Dermis microvascular lymphatic vessel endothelial cell (primary cell): ENCODE results near the gene ING2. TPM values are rescaled to one million over a fixed set of nuclear protein-coding genes. Genes with fewer than 3 reads are reported as not detected.

ENCODE experiments used
- DNase-seq, 2 donors: peaks; one replicate each; pipeline versions ENCODE4 v3.0.0 to v3.0.0-alpha.2; 2010; ENCODE audit warnings: low read depth in 2 of 2
- total RNA-seq: library from RNA; depleted of rRNA; stranded (reverse); fragments of >200 nt; gene quantifications from 2 replicates; pipeline ENCODE4 v1.2.1, GENCODE V29; 2014

The ING2 gene
- total RNA-seq, 1 donor from 2014 or later = 2.6 TPM

GRCh38 chr4:183499389-183499788, 5.5 kb upstream of the ING2 start:
- peak; percentile 82 to 85 for DNase-seq

- DNase-seq = peak in 1 of 2 donors; percentile 2
Observed at GRCh38 chr4:183499801-183500200, 5.1 kb upstream of the ING2 start.

- DNase-seq = no peak
Observed at GRCh38 chr4:183503497-183504063, 1.3 kb upstream of the ING2 start.

GRCh38 chr4:183504064-183504929, 561 bp upstream of the ING2 start:
- peak; percentile 89 to 98 for DNase-seq

GRCh38 chr4:183505611-183506388, 942 bp downstream of the ING2 start:
- peak; percentile 75 to 88 for DNase-seq

- no peak for DNase-seq
Observed at GRCh38 chr4:183506389-183506735, 1.5 kb downstream of the ING2 start.

- DNase-seq = no peak
Observed at GRCh38 chr4:183507925-183508696, 3.3 kb downstream of the ING2 start.

GRCh38 chr4:183508697-183509335, 4.0 kb downstream of the ING2 start:
- DNase-seq = no peak

GRCh38 chr4:183515411-183515810, 10.6 kb downstream of the ING2 start:
- no peak for DNase-seq

GRCh38 chr4:183517194-183517593, 12.3 kb downstream of the ING2 start:
- no peak for DNase-seq

GRCh38 chr4:183517781-183518180, 12.9 kb downstream of the ING2 start:
- DNase-seq = no peak

- no peak for DNase-seq
Observed at GRCh38 chr4:183522821-183523220, 18.0 kb downstream of the ING2 start.

- no peak for DNase-seq
Observed at GRCh38 chr4:183527326-183527725, 22.5 kb downstream of the ING2 start.

GRCh38 chr4:183532821-183533220, 28.0 kb downstream of the ING2 start:
- DNase-seq = no peak

GRCh38 chr4:183533698-183534097, 28.8 kb downstream of the ING2 start:
- no peak for DNase-seq

- DNase-seq = no peak
Observed at GRCh38 chr4:183540410-183541009, 35.7 kb downstream of the ING2 start.

GRCh38 chr4:183541010-183541751, 36.3 kb downstream of the ING2 start:
- DNase-seq = no peak

- DNase-seq = no peak
Observed at GRCh38 chr4:183541752-183542040, 36.8 kb downstream of the ING2 start.

- DNase-seq = no peak
Observed at GRCh38 chr4:183543435-183543834, 38.6 kb downstream of the ING2 start.

- no peak for DNase-seq
Observed at GRCh38 chr4:183544109-183544508, 39.3 kb downstream of the ING2 start.
